VCaP (cell line): ENCODE measurements around the gene SH3BP5L.

Experiments used
- H3K27ac ChIP-seq: fragments of 450-650 bp; 2 replicates; pipeline ENCODE4 v1.5.1; 2017
- TF ChIP-seq, protein P1 (sequence below): fragments of 450-650 bp; conservative IDR thresholded peaks from 2 replicates; pipeline ENCODE4 v1.5.1; 2017; ENCODE audit warnings: mild to moderate bottlenecking, moderate library complexity

Gene SH3BP5L

GRCh38 chr1:248842781-248843331 lies 17.1 kb upstream of the SH3BP5L start:
- TF ChIP-seq, protein P1, sequence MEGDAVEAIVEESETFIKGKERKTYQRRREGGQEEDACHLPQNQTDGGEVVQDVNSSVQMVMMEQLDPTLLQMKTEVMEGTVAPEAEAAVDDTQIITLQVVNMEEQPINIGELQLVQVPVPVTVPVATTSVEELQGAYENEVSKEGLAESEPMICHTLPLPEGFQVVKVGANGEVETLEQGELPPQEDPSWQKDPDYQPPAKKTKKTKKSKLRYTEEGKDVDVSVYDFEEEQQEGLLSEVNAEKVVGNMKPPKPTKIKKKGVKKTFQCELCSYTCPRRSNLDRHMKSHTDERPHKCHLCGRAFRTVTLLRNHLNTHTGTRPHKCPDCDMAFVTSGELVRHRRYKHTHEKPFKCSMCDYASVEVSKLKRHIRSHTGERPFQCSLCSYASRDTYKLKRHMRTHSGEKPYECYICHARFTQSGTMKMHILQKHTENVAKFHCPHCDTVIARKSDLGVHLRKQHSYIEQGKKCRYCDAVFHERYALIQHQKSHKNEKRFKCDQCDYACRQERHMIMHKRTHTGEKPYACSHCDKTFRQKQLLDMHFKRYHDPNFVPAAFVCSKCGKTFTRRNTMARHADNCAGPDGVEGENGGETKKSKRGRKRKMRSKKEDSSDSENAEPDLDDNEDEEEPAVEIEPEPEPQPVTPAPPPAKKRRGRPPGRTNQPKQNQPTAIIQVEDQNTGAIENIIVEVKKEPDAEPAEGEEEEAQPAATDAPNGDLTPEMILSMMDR: no peak
- H3K27ac ChIP-seq: no peak overlapping the region

GRCh38 chr1:248841702-248842395 lies 16.1 kb upstream of the SH3BP5L start:
- H3K27ac ChIP-seq: no peak overlapping the region

DNA sequence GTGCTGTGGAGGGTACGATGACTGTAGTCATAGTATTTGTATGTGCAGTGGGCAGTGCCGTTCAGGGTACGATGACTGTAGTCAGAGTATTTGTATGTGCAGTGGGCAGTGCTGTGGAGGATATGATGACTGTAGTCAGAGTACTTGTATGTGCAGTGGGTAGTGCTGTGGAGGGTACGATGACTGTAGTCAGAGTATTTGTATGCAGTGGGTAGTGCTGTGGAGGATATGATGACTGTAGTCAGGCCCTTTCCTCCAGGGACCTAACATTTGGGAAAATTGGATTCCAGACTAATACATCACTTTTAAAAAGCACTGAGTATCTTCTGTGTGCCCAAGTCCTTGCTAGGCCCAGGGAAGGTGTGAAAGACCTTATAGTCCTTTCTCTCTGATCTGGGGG lies 15.2 kb upstream of the SH3BP5L start:
- TF ChIP-seq, protein P1: no peak
- no peak overlapping the region for H3K27ac ChIP-seq

More at GRCh38 chr1:248841702-248842395, 16.1 kb upstream of the SH3BP5L start:
- TF ChIP-seq, protein P1: peak; percentile 66

GRCh38 chr1:248839168-248839555 lies 13.4 kb upstream of the SH3BP5L start:
- H3K27ac ChIP-seq: peak overlapping the region; percentile 96
- TF ChIP-seq, protein P1: no peak

GRCh38 chr1:248838357-248839167 lies 12.8 kb upstream of the SH3BP5L start:
- TF ChIP-seq, protein P1: no peak
- peak overlapping the region; percentile 96 for H3K27ac ChIP-seq

- H3K27ac ChIP-seq: peak within 1 kb of the TSS; percentile 96
- TF ChIP-seq, protein P1: no peak
Observed at GRCh38 chr1:248837781-248838356, 12.2 kb upstream of the SH3BP5L start, which contains the start of gene ZNF672. Gene ZNF672, plus strand, starts transcription at chr1:248838224. Its CDS starts 9,051 bp downstream, at chr1:248847275.
